8988T (cell line): ENCODE measurements around the gene SCCPDH.
"Not testable (repeated sequence)": the region's sequence is repeated elsewhere in the genome, so short reads cannot be mapped to it uniquely, and the experiment has no call there.

Source experiments
- DNase-seq: peaks from one replicate; pipeline ENCODE4 v3.0.0; 2011

SCCPDH gene

GRCh38 chr1:246803373-246803772 lies 79.2 kb downstream of the SCCPDH start:
- DNase-seq = no peak

- no peak for DNase-seq
Observed at GRCh38 chr1:246803883-246804282, 79.7 kb downstream of the SCCPDH start.

- DNase-seq = no peak
Observed at GRCh38 chr1:246805135-246805716, 81.0 kb downstream of the SCCPDH start.

- DNase-seq = no peak
Observed at GRCh38 chr1:246809473-246809872, 85.3 kb downstream of the SCCPDH start.

GRCh38 chr1:246811985-246812384 lies 87.8 kb downstream of the SCCPDH start:
- DNase-seq = no peak

- DNase-seq = not testable (repeated sequence)
Observed at GRCh38 chr1:246813325-246813724, 89.1 kb downstream of the SCCPDH start.

- no peak for DNase-seq
Observed at GRCh38 chr1:246814890-246815289, 90.7 kb downstream of the SCCPDH start.

GRCh38 chr1:246815693-246816270 lies 91.6 kb downstream of the SCCPDH start:
- DNase-seq = no peak
